LNCAP (cell line): Measurements from ENCODE around the gene SOX8.

Experiments
- TF ChIP-seq, protein P1 (sequence below): fragments of 450-650 bp; IDR thresholded peaks from 2 replicates; pipeline ENCODE4 v1.5.1; 2017; ENCODE audit warnings: mild to moderate bottlenecking

The SOX8 gene

DNA sequence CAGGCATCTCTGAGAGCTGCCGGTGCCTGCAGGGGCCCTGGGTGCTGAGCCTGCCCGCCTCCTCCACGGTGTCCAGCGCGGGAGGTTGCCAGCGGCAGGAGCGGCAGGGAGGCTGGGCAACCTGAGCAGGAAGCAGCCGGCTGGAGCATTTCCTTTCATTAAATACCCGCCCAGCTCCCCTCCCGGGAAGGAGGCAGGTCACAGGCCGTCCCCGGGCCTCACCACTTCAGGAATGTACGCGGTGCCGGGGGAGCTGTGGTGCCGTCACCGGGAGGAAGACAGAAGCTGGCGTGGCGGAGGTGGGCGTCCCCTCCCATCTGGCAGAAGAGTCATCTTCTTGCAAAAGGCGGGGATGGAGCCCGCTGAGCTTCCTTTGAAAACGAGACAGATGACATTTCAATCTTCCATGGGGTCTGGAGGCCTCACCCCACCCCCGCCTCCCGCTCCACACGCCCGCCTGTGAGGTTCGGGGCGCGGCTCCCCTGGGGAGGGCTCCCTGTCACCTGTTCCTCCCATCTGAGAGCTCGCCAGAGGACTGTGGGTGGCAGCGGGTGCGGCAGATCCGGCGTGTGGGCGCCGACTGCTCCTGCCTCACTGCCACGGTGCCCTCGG, 16.0 kb downstream of the SOX8 start:
- TF ChIP-seq, protein P1, sequence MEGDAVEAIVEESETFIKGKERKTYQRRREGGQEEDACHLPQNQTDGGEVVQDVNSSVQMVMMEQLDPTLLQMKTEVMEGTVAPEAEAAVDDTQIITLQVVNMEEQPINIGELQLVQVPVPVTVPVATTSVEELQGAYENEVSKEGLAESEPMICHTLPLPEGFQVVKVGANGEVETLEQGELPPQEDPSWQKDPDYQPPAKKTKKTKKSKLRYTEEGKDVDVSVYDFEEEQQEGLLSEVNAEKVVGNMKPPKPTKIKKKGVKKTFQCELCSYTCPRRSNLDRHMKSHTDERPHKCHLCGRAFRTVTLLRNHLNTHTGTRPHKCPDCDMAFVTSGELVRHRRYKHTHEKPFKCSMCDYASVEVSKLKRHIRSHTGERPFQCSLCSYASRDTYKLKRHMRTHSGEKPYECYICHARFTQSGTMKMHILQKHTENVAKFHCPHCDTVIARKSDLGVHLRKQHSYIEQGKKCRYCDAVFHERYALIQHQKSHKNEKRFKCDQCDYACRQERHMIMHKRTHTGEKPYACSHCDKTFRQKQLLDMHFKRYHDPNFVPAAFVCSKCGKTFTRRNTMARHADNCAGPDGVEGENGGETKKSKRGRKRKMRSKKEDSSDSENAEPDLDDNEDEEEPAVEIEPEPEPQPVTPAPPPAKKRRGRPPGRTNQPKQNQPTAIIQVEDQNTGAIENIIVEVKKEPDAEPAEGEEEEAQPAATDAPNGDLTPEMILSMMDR, result no peak

- TF ChIP-seq, protein P1, result no peak
Measured at GRCh38 chr16:998211-998610, 16.6 kb downstream of the SOX8 start.

- TF ChIP-seq, protein P1, result no peak
Measured at GRCh38 chr16:998615-999014, 17.0 kb downstream of the SOX8 start.

- TF ChIP-seq, protein P1, result no peak
Measured at GRCh38 chr16:999677-1000076, 18.1 kb downstream of the SOX8 start.

DNA sequence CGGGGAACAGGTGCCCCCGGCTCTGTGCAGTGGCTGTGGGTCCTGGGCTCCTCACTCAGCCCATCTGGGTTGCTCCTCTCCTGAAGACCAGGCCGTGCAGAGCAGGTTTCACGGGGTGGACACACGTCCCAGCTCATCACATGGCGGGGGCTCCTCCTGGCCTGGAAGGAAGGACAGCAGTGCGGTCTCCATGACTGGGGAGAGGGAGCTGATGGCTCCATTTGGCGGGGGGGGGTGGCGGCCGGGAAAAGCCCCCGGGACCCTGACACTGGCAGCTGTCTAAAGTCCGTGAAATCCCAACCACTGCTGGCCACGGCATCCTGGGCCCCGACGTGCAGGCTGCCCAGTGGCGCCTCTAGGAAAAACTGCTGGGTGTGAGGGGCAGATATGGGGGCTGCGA, 19.0 kb downstream of the SOX8 start:
- TF ChIP-seq, protein P1, result no peak

DNA sequence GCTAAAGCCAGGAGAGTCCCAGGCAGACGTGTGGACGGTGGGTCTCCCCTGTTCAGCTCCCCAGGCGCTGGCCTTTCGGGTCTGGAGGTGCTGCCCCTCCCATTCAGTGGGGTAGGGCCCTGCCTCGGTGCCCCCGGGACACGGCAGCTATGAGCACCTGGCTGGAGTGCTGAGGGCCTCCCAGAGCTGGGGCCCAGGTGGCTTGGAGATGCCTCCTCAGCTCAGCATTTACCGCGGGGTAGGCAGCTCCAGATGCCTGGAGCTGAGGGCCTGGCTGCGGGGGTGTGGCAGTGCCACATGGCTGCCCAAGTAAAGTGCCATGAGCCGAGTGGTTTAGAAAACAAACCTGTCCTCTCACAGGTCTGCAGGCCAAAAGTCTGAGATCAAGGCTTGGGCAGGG, 19.5 kb downstream of the SOX8 start:
- TF ChIP-seq, protein P1, result no peak

GRCh38 chr16:1002399-1003166, 21.0 kb downstream of the SOX8 start:
- TF ChIP-seq, protein P1, result no peak
